Dedifferentiated amniotic fluid mesenchymal stem cell (primary cell): ENCODE data around the gene ZCCHC14.
"Not testable (repeated sequence)": the region's sequence is repeated elsewhere in the genome, so short reads cannot be mapped to it uniquely, and the experiment has no call there.

Source experiments
- DNase-seq: peaks from one replicate; pipeline ENCODE4 v3.0.0-alpha.2; 2016; ENCODE audit errors: extremely low spot score

ZCCHC14 gene

DNA sequence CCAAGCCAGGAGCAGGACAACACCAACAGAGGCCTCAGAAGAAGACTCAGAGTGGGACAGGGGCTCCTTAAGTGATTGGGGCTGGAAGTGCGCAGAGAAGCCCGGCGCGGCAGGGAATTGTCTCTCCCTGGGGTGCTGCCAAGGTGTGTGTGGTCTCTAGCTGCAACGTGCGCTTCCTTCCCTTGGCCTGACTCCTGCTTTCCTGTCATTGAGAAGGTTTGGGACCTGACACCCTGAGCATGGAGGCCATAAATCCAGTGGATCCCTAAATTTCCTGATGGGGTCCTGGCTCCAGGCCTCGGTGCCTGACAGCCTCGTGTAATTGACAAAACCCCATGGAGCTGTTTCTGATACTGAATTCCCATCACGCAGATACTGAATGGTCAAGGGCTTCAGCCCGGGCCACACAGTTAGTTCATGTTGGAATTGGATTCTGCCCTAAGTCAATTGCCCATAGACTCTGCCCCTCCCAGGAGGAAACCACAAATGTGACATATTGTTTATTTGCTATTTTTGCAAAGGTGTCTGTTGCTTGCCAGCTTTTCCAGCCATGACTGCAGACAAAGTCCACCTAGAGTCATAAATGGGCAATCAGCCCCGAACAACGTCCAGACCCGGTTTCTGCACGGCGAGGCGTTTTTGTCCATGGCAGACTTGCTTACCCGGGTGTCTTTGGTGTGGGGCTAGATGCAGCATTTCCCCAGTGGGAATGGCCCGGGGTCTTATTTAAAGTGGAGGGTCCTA, 4.4 kb upstream of the ZCCHC14 start:
- DNase-seq: not testable (repeated sequence)

DNA sequence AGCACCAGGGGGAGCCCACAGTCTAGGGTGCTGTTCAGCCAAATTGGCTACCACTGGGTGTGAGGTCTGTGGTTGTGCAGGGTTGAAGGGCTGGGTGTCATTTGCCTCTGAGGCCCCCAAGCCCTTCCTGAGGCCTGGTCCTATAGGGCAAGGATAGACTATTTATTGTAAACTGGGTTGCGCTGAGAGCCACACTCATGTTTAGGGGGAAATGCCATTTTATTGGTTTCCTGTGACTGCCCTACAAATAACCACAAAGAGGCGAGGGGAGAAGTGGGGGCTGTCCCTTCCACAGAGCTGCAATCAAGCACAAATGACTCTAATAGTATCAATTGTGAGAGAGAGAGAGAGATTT, 3.6 kb upstream of the ZCCHC14 start:
- DNase-seq: no peak

DNA sequence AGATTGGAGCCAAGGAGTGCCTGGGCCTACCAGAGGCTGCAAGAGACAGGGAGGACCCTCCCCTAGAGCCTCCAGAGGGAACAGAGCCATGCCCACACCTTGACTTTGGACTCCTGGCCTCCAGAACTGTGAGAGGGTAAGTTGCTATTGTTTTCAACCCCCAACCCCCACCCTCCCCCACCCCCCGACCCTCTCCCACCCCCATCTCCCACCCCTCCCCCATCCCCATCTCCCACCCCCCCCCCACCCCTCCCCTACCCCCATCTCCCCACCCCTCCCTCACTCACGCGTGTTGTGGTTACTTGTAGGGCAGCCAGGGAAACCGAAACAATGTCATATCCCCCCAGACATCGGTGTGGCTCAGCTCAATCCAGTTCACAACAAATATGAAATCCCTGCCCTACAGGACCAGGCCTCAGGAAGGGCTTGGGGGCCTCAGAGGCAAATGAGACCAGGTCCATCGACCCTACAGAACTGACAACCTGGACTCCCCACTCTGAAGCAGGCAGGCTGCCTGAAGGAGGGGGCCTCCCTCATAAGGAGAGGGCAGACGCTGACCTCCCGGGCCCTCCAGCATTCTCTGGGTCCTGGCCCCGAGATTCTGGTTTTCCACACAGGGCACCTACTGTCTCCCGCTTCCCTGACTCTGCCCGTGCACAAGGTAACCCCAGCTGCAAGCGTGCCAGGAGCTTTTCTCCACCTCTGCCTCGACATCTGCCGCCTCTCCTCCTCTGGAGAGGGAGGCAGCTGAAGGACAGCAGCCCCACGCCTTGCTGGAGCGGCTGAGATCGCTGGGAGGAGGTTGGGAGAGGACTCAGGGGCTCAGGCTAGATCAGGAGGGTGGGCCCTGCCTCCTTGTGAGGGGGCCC, 3.0 kb upstream of the ZCCHC14 start:
- DNase-seq: no peak

DNA sequence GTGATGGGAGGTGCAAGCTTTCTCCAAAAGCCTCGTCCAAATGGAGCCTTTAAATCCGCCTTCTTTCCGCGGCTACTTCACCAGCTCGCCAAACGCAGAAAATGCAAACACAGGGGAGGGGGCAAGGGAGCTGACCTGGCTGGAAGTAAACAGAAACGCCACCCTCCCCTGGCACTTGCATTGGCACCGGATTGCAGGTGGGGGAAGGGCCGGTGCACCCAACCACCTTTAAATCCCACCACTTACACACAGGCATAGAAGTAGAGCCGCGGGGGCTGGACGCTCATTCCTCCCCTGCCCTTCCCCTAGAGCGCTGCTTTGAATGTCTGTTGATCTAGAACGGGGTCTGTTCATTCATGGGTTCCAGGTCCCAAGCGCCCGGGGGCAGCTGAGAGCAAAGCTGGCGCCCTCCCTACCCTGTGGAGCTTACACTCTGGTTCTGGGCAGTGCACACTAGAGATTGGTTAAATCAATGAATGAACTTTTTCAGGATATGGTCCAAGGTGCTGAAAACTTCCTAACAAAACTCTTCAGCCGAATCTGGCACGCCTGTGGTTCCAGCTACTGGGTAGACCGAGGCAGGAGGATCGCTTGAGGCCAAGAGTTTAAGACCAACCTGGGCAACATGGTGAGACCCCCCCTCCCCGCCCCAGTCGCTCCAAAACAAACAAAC, 920 bp upstream of the ZCCHC14 start:
- no peak for DNase-seq

DNA sequence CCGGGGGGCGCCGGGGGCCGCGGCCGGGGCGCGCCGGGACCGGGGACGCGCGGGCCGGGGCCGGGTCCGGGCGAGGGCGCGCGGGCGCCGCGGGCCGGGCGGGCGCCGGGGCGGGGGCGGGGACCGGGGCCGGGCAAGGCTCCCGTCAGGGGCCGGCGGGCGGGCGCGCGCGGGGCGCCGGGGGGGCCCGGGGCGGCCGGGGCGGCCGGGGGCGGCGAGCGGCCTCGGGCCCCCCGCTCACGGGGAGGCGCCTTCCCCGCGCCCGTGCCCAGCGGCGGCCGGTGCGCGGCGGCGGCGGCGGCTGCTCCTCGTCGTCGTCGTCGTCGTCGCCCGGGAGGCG, 563 bp downstream of the ZCCHC14 start:
- no peak for DNase-seq

DNA sequence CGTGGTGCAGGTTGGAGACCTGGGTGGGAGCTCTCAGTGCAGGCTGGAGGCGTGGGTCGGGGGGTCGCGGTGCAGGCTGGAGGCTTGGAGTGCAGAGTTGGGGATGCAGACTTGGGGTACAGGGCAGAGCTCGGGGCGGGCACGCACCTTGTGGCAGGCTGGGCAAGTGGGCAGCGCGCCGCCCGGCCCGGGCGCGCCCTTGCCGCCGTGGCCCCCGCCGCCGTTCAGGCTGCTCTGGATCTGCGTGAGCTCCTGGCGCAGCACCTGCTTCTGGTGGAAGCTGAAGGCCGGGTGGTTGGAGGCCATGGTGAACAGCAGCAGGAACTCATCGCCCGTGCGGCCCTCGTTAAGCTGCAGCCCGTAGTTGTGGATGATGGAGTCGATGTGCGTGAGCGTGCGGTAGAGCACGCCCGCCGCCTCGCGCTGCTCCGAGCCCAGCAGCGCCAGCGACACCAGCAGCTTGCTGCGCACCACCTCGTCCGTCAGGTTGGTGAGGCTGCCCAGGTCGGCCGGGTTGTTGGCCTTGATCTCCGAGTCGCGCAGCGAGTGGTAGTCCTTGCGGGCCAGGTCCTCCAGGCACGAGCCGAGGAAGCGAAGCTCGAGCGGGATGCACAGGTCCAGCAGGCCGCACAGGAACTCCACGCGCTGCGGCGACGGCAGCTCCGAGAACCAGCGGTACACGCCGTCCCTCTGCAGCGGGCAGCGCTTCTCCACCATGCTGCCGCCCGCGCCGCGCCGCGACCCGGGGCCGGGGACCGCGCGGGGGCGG, 1.1 kb downstream of the ZCCHC14 start:
- no peak for DNase-seq

DNA sequence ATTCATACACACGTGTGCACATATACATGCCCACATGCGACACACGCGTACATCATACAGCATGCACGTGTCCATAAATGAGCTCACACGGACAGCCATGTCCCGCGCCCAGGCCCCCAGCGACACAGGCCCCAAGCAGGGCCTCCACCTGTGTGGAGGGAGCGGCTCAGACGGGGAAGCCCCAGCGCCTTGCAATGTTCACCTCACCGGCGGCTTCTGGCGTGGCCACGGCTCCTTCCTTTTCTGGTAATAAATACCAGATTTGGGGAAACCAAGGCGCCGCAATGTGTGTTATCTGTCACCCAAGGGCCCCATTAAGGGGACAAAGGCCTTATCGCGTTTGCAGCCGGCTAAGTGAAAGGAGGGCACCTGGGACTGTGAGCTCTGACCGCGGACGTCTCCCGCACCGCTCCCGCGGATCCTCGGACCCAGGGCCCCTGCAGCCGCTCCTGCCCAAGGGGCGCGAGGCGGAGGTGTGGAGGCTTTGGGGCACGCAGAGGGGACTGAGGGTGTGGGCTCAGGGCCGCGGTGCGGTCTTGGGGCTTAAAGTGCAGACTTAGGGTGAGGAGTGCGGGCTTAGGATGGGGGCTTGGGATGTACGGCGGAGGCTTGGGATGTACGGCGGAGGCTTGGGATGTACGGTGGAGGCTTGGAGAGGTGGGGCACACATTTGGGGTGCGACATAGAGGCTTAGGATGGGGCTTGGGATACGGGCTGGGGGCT, 1.9 kb downstream of the ZCCHC14 start:
- not testable (repeated sequence) for DNase-seq

DNA sequence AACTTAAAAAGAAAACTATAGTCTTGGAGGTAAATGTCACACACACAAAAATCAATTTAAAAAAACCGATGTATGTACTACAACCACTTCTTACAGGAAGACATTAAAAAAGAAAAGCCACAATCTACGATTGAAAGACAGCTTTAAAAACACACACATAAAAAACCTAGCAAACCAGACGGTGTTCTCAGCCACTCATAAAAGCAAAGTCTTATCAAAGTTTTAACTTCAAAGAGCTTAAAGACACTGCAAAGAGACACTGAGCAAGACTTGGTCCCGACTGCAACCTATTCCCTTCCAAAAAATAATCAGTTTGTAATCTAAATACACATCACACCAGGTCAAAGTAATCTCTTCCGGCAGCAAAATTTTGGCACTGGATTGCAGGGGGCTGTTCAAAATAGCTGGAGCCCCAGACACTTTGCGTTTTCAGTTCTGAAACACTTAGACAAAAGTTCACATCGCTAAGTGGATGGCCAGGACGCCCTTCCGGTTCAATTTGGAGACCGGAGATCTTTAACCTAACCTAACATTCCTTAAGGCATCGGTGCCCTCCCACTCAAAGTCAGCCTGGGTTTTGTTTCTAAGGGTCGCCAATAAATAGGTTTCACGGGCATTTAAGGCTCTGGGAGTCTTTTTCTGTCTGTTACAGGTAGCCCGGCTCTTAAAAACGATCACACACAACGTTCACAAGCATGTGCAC, 2.6 kb downstream of the ZCCHC14 start:
- no peak for DNase-seq

DNA sequence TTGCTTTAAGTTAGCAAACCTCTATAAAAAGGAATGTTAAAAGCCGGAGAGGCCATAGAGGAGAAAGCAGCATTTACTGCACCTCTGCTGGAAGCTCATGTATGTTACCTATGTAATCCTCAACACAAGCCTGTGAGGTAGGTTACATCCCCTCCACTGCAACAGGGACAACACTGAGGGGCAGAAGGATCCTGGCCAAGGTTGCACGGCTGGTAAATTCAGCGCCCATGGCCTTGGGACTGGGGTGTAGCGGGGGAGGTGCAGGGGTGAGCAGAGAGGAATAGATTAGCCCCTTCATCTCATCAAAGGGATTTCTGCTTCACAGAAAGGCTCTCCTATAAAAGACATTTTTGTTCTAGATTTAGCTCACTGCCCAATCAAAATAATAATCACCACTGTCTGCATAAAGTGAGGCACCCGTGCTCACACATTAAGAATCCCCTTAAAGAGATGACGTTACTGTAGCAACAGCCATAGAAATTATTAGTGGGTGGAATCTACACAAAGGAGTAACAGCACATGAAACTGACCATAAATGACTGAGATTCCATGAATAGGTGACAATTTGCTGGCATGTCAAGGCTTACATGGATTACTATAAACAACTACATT, 3.3 kb downstream of the ZCCHC14 start:
- DNase-seq: no peak

DNA sequence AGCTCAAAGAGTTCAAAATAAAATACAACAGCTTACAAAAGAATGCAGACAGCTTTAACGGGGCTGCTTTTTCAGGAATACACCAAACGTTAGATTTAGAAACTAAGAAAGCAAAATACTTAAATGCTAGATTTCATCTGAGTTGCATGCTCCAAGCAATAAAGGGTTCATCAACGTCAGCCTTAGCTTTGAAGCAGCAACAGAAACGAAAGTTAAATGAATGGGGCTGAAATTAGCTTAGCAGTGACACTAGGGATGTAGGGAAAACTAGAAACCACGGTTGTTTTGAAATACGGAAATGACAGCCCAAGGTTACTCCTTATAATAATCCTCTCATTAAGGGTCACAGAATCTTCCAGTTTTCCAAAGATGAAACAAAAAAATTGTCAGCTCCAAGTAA, 3.9 kb downstream of the ZCCHC14 start:
- DNase-seq: not testable (repeated sequence)

DNA sequence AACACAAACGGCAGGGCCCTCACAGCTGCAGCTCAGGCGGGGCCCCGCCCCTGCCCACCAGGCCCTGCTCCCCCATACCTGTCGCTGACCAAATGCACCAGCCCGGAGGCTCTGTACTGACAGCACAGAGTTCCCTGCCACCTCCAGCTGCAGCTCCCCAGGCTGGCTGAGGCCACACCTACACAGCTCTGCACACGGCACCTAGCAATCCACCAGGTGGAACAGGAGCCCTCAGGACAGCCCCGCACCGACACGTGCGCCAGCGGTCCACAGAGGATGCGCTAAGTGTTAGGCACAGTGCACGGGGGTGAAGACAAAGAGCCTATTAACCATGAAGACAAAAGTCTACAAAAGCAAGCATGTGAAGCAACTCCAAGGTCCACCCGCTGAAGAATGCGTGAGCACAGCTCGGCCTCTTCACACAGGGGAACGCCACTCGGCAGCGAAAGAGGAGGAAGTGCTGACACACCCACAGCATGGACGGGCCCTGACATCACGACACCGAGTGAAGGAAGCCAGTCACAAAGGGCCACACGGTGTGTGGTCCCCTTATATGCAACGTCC, 5.4 kb downstream of the ZCCHC14 start:
- no peak for DNase-seq

DNA sequence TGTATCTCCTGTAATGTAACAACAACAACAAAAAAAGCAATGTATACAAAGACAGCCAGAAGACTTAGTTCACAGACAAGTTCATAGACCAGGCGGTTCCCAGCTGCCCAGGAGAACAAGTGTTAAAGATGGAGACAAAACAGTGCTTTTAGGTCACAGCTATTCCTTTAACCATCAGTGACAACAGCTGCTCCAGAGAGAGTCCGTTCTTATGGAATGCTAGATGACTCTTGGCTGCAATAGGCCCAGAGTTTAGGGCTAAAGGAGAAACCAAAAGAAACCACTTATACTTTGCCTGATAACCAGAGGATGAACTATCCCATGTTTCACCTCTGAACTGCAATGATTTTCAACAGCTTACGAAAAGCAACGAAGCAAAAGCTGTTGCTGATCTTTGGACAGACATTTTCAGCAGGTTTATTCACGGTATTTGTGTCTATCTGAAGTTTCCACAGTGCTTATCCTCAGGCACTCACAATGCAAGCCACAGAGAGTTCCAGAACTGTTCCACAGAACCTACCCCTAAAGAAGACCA, 6.0 kb downstream of the ZCCHC14 start:
- no peak for DNase-seq

DNA sequence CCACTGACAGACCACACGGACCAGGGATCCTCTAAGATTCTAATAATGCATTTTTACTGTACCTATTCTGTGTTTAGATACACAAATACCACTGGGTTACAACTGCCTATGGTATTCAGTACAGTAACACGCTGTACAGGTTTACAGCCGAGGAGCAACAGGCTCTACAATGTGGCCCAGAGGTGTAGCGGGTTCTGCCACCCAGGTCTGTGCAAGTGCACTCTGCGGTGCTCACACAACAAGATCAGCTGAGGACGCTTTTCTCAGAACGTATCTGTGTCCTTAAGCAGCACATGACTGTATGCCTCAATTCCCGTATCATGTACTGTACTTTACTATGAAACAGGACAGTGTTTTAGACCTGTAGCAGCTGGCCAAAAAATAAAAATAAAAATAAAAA, 6.5 kb downstream of the ZCCHC14 start:
- no peak for DNase-seq

DNA sequence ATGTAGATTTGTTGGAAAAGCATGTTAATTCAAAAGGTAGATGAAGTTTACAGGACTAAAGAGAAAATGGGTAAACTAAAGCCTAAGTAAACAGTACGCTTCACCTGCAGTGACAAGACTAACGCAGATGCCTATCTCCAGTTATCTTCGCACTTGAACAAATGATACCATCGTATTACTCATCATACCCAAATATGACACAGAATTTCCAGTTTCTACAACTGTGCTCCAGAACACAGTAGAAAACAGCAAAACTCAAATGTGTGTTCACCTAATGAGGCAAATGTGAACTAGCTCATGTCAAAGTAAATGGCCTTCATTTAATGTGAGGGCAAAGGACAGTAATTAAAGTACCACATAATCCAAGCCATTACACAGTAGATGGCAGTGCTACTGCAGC, 7.0 kb downstream of the ZCCHC14 start:
- not testable (repeated sequence) for DNase-seq

DNA sequence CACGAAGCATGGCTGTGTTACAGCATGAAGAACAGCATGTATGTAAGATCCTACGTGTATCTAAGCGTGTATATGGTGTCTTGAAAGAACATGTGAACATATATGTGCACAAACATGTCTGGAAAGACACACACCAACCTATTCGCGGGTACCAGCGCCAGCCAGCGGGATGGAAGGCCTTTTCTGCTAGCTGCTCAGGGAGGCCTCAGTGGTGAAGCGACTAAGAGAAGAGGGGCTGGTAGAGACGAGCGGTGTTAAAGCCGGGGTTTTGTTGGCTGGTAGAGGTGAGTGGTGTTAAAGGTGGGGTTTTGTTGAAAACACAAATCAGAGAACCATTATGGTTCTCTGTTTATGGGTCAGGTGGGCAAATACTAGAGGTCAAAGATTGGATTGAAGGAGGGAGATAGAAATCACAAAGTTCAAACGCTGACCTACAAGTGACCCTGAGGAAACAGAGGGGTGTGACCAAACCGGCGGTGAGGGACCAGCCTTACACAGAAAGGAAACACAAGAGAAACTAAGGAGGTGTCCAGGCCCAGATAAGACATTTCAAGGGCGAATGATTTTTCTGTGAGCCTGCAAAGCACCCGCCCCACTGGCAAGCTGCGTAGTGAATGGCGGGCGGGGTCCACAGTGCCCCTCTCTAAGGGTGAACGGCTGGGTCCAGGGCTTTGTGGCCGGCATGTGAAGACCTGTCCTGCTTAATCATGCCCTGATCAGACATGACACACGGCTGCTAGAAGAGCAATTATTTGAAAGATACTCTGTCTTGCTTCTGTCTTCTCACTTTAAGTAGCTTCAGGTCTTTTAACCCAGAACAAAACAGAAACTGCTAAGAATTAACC, 8.1 kb downstream of the ZCCHC14 start:
- DNase-seq: no peak

DNA sequence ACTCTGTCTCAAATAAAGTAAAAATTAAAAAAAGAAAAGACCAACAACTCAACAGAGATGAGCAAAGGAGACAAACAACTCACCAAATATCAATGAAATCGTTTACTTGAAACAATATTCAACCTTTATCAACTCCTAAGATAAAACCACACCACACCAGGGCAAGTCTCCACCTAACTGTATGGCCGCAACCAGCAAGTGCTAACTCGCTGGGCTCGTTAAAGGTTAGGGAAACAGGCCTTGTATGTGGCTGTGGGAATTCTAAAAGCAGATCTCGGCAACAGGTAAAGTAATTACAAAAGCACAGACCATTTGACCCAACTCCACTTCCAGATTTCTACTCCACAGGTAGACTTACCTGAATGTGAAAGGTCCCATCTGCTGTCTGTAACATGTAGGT, 9.3 kb downstream of the ZCCHC14 start:
- no peak for DNase-seq

DNA sequence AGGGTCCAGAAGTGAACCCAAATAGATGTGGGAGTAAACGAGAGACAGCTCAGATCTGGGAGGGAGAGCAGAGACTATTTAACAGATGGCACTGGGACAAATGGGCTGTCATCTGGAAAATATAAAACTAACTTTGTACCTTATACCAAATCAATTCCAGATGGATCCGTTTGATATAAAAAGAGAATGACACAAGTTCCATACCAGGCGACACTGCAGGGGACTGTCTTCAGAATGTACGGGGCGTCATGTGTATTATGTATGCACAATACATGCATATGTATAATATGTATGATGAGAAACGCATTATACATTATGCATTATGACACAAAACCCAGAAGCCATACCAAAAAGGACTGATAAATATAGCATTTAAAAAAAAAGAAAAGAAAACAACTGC, 10.2 kb downstream of the ZCCHC14 start:
- not testable (repeated sequence) for DNase-seq

DNA sequence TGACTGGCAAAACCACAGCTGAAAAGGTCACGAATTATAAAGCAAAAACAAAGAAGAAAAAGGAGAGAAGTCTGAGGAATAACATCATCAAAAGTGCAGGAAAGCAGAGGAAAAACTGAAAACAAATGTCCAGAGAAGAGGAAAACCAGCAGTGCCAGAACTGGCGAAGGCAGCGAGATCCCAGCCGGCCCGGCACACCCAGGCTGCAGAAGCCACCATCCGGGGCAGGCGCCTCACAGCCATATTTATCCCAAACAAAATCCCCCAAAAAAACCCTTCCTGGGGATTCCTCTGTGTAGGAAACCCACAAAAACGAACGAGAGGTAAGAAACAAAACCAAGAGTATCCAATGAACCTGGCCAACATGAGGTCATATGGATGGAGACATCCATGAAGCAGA, 10.6 kb downstream of the ZCCHC14 start:
- DNase-seq: no peak

DNA sequence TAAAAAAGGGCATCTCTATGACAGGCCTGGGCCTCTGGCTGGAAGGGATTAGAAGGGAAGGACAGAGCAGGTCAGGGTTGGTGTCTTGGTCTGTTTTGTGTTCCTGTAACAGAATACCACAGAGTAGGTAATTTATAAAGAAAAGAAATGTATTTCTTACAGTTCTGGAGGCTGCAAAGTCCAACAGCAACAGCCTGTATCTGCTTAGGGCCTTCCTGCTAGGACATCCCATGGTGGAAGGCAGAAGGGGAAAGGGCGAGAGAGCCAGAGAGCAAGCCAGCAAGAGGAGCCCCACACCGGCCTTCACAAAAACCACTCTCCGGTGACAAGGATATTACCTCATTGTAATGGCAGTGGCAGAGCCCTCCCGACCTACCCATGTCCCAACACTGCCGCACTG, 11.1 kb downstream of the ZCCHC14 start:
- not testable (repeated sequence) for DNase-seq
